Stomach (tissue), 9 donors: ENCODE data around the gene ITIH6. TPM values are rescaled to one million over a fixed set of nuclear protein-coding genes. Genes with fewer than 3 reads are reported as not detected.

Experiments used
- DNase-seq, 2 donors: peaks; one replicate each; pipeline versions ENCODE4 v3.0.0 to v3.0.0-alpha.2; 2013 to 2019
- H3K27ac ChIP-seq, 5 donors: fragments of 200-600 bp in 4 of 5; sonication (generic) in 4 of 5; one replicate each; pipeline ENCODE4 v1.5.1; 2013 to 2019; ENCODE audit warnings: mild to moderate bottlenecking in 1 of 5, moderate library complexity in 1 of 5
- H3K27me3 ChIP-seq, 3 donors: fragments of 200-600 bp; sonication (generic); one replicate each; pipeline ENCODE4 v1.5.1; 2017 to 2019; ENCODE audit warnings: mixed run types in 1 of 3
- H3K36me3 ChIP-seq, 4 donors: fragments of 200-600 bp; sonication (generic); 1 replicate in 3 of 4; 2 replicates in 1 of 4; pipeline ENCODE4 v1.5.1; 2016 to 2019
- H3K4me1 ChIP-seq, 4 donors: fragments of 200-600 bp; sonication (generic); one replicate each; pipeline ENCODE4 v1.5.1; 2016 to 2019
- H3K4me3 ChIP-seq, 4 donors: fragments of 200-600 bp; sonication (generic) in 3 of 4; one replicate each; pipeline ENCODE4 v1.5.1; 2016 to 2019; ENCODE audit warnings: mild to moderate bottlenecking in 1 of 4
- H3K9me3 ChIP-seq, 4 donors: fragments of 200-600 bp; sonication (generic); one replicate each; pipeline ENCODE4 v1.5.1; 2016 to 2019
- CTCF ChIP-seq, 7 experiments: fragments of 450-650 bp in 4 of 7; fragments of 200-600 bp in 3 of 7; sonication (generic) in 3 of 7; IDR thresholded peaks; one replicate each; pipeline ENCODE4 v1.5.1; 2016 to 2019; ENCODE audit warnings: antibody characterized with exemption in 7 of 7, control low read depth in 2 of 7, mild to moderate bottlenecking in 1 of 7
- EP300 ChIP-seq: sonication (generic); formaldehyde crosslinking; IDR thresholded peaks from one replicate; pipeline ENCODE4 v1.6.1; 2017; ENCODE audit warnings: antibody characterized with exemption
- POLR2A ChIP-seq, 4 donors: fragments of 450-650 bp; IDR thresholded peaks; one replicate each; pipeline ENCODE4 v1.6.1; 2016; ENCODE audit warnings: antibody characterized with exemption in 4 of 4, control low read depth in 2 of 4, mild to moderate bottlenecking in 1 of 4, moderate library complexity in 1 of 4
- POLR2AphosphoS5 ChIP-seq, 3 donors: sonication (generic); formaldehyde crosslinking; IDR thresholded peaks; one replicate each; pipeline ENCODE4 v1.6.1; 2016; ENCODE audit warnings: antibody characterized with exemption in 3 of 3
- WGBS, 5 donors: extraction: QIAGEN DNeasy Blood & Tissue Kit in 3 of 5; methylation state at CpG; one replicate each; pipeline versions ENCODE4 v1.1.5 to v1.1.7; 2013 to 2018; 5-methylcytosine and 5-hydroxymethylcytosine counted together
- intact Hi-C: fragments of 100-400 bp; cut with DNase I; formaldehyde crosslinking; loops from one replicate; pipeline ENCODE4 v1.15.1; 2023; ENCODE audit warnings: low total_unique reads
- polyA plus RNA-seq, 3 donors: library from polyadenylated mRNA; stranded (reverse); fragments of 200-250 nt; gene quantifications; one replicate each; pipeline ENCODE4 v1.2.3, GENCODE V29; 2013
- total RNA-seq, 5 donors: library from RNA; depleted of rRNA; stranded (reverse); fragments of >200 nt; gene quantifications; one replicate each; pipeline versions ENCODE4 v1.1.0 to v1.2.3, GENCODE V29; 2014 to 2016
- donor health status: healthy with polysubstance abuse.
- donor health status: Bipolar disorder and iron deficiency.
- donor health status: healthy.

The ITIH6 gene
- total and polyA plus RNA-seq, 8 donors = not detected

GRCh38 chrX:54715621-54716020 lies 82.4 kb downstream of the ITIH6 start:
- intact Hi-C loops = no loop called here
- H3K27me3 ChIP-seq = no peaks in the 10 kb centered on the region
- 38 to 55% (median 41%) methylated on average over 1 of the region's 1 CpG for WGBS, 5 donors
- no peaks in the 10 kb centered on the region for H3K9me3 ChIP-seq
- H3K36me3 ChIP-seq = no peaks in the 10 kb centered on the region
- DNase-seq = no peak
- no peaks in the 10 kb centered on the region for H3K4me1 ChIP-seq
- no peak overlapping the region for H3K27ac ChIP-seq
- TF ChIP-seq POLR2AphosphoS5 (IDR thresholded peaks at IDR 0.05) (no peak), POLR2A (IDR thresholded peaks at IDR 0.05) (no peak), EP300 (no peak), CTCF (IDR thresholded peaks at IDR 0.05) (no peak)
- no peak overlapping the region for H3K4me3 ChIP-seq

- Histone ChIP-seq H3K4me3 (no peak overlapping the region), H3K4me1 (no peaks in the 10 kb centered on the region), H3K27me3 (no peaks in the 10 kb centered on the region), H3K36me3 (no peaks in the 10 kb centered on the region), H3K9me3 (no peaks in the 10 kb centered on the region), H3K27ac (no peak overlapping the region)
- DNase-seq = no peak
- TF ChIP-seq CTCF (IDR thresholded peaks at IDR 0.05) (no peak), POLR2AphosphoS5 (IDR thresholded peaks at IDR 0.05) (no peak), POLR2A (IDR thresholded peaks at IDR 0.05) (no peak), EP300 (no peak)
- intact Hi-C loops = no loop called here
Measured at GRCh38 chrX:54714424-54714823, 83.6 kb downstream of the ITIH6 start.

- H3K36me3 ChIP-seq = no peaks in the 10 kb centered on the region
- H3K9me3 ChIP-seq = no peaks in the 10 kb centered on the region
- no peak overlapping the region for H3K4me3 ChIP-seq
- H3K27me3 ChIP-seq = peaks cover 0 to 6% (median 0%) of the 10 kb centered on the region in 3 donors
- TF ChIP-seq POLR2AphosphoS5 (IDR thresholded peaks at IDR 0.05) = no peak
- TF ChIP-seq POLR2A (IDR thresholded peaks at IDR 0.05) = no peak
- TF ChIP-seq CTCF (IDR thresholded peaks at IDR 0.05) = no peak
- no peak for TF ChIP-seq EP300
- DNase-seq = no peak
- H3K27ac ChIP-seq = no peak overlapping the region
- no peaks in the 10 kb centered on the region for H3K4me1 ChIP-seq
- 89 to 97% (median 95%) methylated on average over 13 to 14 of the region's 14 CpGs for WGBS, 5 donors
- intact Hi-C loops = no loop called here
Measured at GRCh38 chrX:54711735-54712134, 86.3 kb downstream of the ITIH6 start.

GRCh38 chrX:54710920-54711319 lies 87.1 kb downstream of the ITIH6 start:
- H3K27ac ChIP-seq = no peak overlapping the region
- no peaks in the 10 kb centered on the region for H3K9me3 ChIP-seq
- no peak overlapping the region for H3K4me3 ChIP-seq
- no peak for DNase-seq
- intact Hi-C loops = no loop called here
- peaks cover 0 to 6% (median 0%) of the 10 kb centered on the region in 3 donors for H3K27me3 ChIP-seq
- no peak for TF ChIP-seq CTCF (IDR thresholded peaks at IDR 0.05)
- TF ChIP-seq EP300 = no peak
- no peak for TF ChIP-seq POLR2AphosphoS5 (IDR thresholded peaks at IDR 0.05)
- no peak for TF ChIP-seq POLR2A (IDR thresholded peaks at IDR 0.05)
- H3K36me3 ChIP-seq = no peaks in the 10 kb centered on the region
- no peaks in the 10 kb centered on the region for H3K4me1 ChIP-seq
- 17 to 38% (median 31%) methylated on average over 1 of the region's 1 CpG; no CpG with 5 or more reads in 1 of the 5 donors for WGBS, 5 donors
